Measurements from ENCODE around the gene PRR33.

PRR33 gene

GRCh38 chr11:1845561-1846452 is 45.9 kb downstream of the PRR33 start:
- DNase-seq: no peak

GRCh38 chr11:1845095-1845429 is 46.6 kb downstream of the PRR33 start:
- DNase-seq: no peak

GRCh38 chr11:1844221-1845094 is 47.2 kb downstream of the PRR33 start:
- no peak for DNase-seq

GRCh38 chr11:1843796-1844195 is 47.9 kb downstream of the PRR33 start:
- no peak for DNase-seq

GRCh38 chr11:1843098-1843473 is 48.6 kb downstream of the PRR33 start:
- DNase-seq: no peak

- peak; percentile 37 for DNase-seq
Measured at GRCh38 chr11:1842149-1843097, 49.3 kb downstream of the PRR33 start.

GRCh38 chr11:1841511-1842148 is 50.1 kb downstream of the PRR33 start:
- no peak for DNase-seq

GRCh38 chr11:1840780-1841480 is 50.8 kb downstream of the PRR33 start:
- no peak for DNase-seq

GRCh38 chr11:1839924-1840779 is 51.5 kb downstream of the PRR33 start:
- no peak for DNase-seq

GRCh38 chr11:1839204-1839923 is 52.3 kb downstream of the PRR33 start:
- no peak for DNase-seq

- DNase-seq: no peak
Measured at GRCh38 chr11:1838426-1839144, 53.1 kb downstream of the PRR33 start, which contains the start of gene TNNI2. Gene TNNI2, plus strand, starts transcription at chr11:1838981. Its CDS starts 716 bp downstream, at chr11:1839697.

Measured in NCI-H146 (cell line).